ENCODE data around the gene SRD5A2.

SRD5A2 gene

GRCh38 chr2:31517442-31518203 is 63.1 kb downstream of the SRD5A2 start:
- no peaks in the 10 kb centered on the region for H3K9me3 ChIP-seq (ENCODE audit: low read length)
- H3K27ac ChIP-seq (ENCODE audit: low read depth, low read length, poor library complexity, severe bottlenecking), result no peak overlapping the region
- no peaks in the 10 kb centered on the region for H3K36me3 ChIP-seq (ENCODE audit: insufficient read depth, low read length)
- H3K27me3 ChIP-seq (ENCODE audit: insufficient read depth, low read length), result no peaks in the 10 kb centered on the region
- no peak overlapping the region for H3K4me3 ChIP-seq (ENCODE audit: low read depth, low read length, poor library complexity, severe bottlenecking)
- H3K9me2 ChIP-seq (ENCODE audit: low read depth, low read length), result no peaks in the 10 kb centered on the region
- H3K4me2 ChIP-seq (ENCODE audit: low read length), result no peak overlapping the region
- H3K4me1 ChIP-seq (ENCODE audit: insufficient read depth, low read length, severe bottlenecking), result no peaks in the 10 kb centered on the region
- no peak overlapping the region for H2AFZ ChIP-seq (ENCODE audit: low read length)
- H4K20me1 ChIP-seq (ENCODE audit: insufficient read depth, low read length), result no peaks in the 10 kb centered on the region
- no peak for TF ChIP-seq EZH2 (IDR thresholded peaks at IDR 0.05; ENCODE audit: borderline replicate concordance, low read length)
- TF ChIP-seq CTCF (IDR thresholded peaks at IDR 0.05; ENCODE audit: low read length), result no peak
- no peak overlapping the region for H3K9ac ChIP-seq (ENCODE audit: low read length)
- H3F3A ChIP-seq (ENCODE audit: insufficient read depth, low read length), result no peaks in the 10 kb centered on the region
- H3K79me2 ChIP-seq (ENCODE audit: insufficient read depth, low read length), result no peaks in the 10 kb centered on the region

- Histone ChIP-seq H3K27ac (ENCODE audit: low read depth, low read length, poor library complexity, severe bottlenecking) (no peak overlapping the region), H3K4me3 (ENCODE audit: low read depth, low read length, poor library complexity, severe bottlenecking) (no peak overlapping the region), H3K4me1 (ENCODE audit: insufficient read depth, low read length, severe bottlenecking) (no peaks in the 10 kb centered on the region), H3K36me3 (ENCODE audit: insufficient read depth, low read length) (no peaks in the 10 kb centered on the region), H4K20me1 (ENCODE audit: insufficient read depth, low read length) (no peaks in the 10 kb centered on the region), H3K9ac (ENCODE audit: low read length) (no peak overlapping the region), H3F3A (ENCODE audit: insufficient read depth, low read length) (no peaks in the 10 kb centered on the region), H3K9me3 (ENCODE audit: low read length) (no peaks in the 10 kb centered on the region), H2AFZ (ENCODE audit: low read length) (no peak overlapping the region), H3K9me2 (ENCODE audit: low read depth, low read length) (no peaks in the 10 kb centered on the region), H3K4me2 (ENCODE audit: low read length) (no peak overlapping the region), H3K27me3 (ENCODE audit: insufficient read depth, low read length) (no peaks in the 10 kb centered on the region), H3K79me2 (ENCODE audit: insufficient read depth, low read length) (no peaks in the 10 kb centered on the region)
- TF ChIP-seq EZH2 (IDR thresholded peaks at IDR 0.05; ENCODE audit: borderline replicate concordance, low read length), result no peak
- no peak for TF ChIP-seq CTCF (IDR thresholded peaks at IDR 0.05; ENCODE audit: low read length)
Observed at GRCh38 chr2:31515586-31515985, 65.2 kb downstream of the SRD5A2 start.

GRCh38 chr2:31513553-31513952 is 67.2 kb downstream of the SRD5A2 start:
- Histone ChIP-seq H3K27me3 (ENCODE audit: insufficient read depth, low read length) (no peaks in the 10 kb centered on the region), H3K9me2 (ENCODE audit: low read depth, low read length) (no peaks in the 10 kb centered on the region), H2AFZ (ENCODE audit: low read length) (no peak overlapping the region), H3K79me2 (ENCODE audit: insufficient read depth, low read length) (no peaks in the 10 kb centered on the region), H3F3A (ENCODE audit: insufficient read depth, low read length) (no peaks in the 10 kb centered on the region), H3K4me2 (ENCODE audit: low read length) (no peak overlapping the region), H3K36me3 (ENCODE audit: insufficient read depth, low read length) (no peaks in the 10 kb centered on the region), H3K4me3 (ENCODE audit: low read depth, low read length, poor library complexity, severe bottlenecking) (no peak overlapping the region), H3K9me3 (ENCODE audit: low read length) (no peaks in the 10 kb centered on the region), H3K4me1 (ENCODE audit: insufficient read depth, low read length, severe bottlenecking) (no peaks in the 10 kb centered on the region), H3K9ac (ENCODE audit: low read length) (no peak overlapping the region), H4K20me1 (ENCODE audit: insufficient read depth, low read length) (no peaks in the 10 kb centered on the region), H3K27ac (ENCODE audit: low read depth, low read length, poor library complexity, severe bottlenecking) (no peak overlapping the region)
- TF ChIP-seq EZH2 (IDR thresholded peaks at IDR 0.05; ENCODE audit: borderline replicate concordance, low read length) (no peak), CTCF (IDR thresholded peaks at IDR 0.05; ENCODE audit: low read length) (no peak)

Measured in OCI-LY1 (cell line).